Measurements from ENCODE around the gene WDR75. TPM values are rescaled to one million over a fixed set of nuclear protein-coding genes. Genes with fewer than 3 reads are reported as not detected.
A peak's percentile ranks its signal among the peaks of the same experiment; 100 is the strongest.

Gene WDR75
- total RNA-seq, 1 experiment from 2014 or later: 18.5 TPM

DNA sequence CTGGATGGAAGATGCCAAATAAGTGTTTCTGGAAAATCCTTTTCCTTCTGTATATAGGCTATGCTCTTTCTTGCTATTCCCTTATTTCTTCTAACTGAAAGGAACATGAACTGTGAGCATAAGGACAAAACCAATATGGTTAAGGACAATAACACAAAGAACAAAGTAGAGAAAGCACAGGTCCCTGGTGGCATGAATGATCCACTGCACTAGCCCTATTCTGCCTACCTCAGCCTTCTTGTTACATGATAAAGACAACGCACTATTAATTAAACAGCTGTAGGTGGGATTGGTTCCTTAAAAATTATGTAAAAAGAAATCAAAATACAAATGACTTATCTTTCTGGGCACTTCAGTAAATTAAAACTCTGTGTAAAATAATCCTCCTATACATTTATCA is 1.9 kb upstream of the WDR75 start:
- ChIA-PET CTCF (interaction anchor here (0.6 kb wide), 1 partner anchor 325 kb away, joined by 5 read pairs; no protein-coding TSS in a partner anchor), POLR2A (ENCODE audit: unreplicated experiment) (no interaction called here)
- H3K4me1 ChIP-seq (replicated peaks; ENCODE audit: insufficient read depth): peaks cover 15% of the 10 kb centered on the region
- no peak overlapping the region for H3K27ac ChIP-seq
- H4K20me1 ChIP-seq (ENCODE audit: insufficient read depth): no peaks in the 10 kb centered on the region
- intact Hi-C loops (cut with micrococcal nuclease; ENCODE audit: unreplicated experiment): no loop called here
- no TSS peak for BruUV-seq (replicated peaks)
- peaks cover 30% of the 10 kb centered on the region for H3K79me2 ChIP-seq (ENCODE audit: low read depth)
- H3F3A ChIP-seq (ENCODE audit: insufficient read depth, low read depth): no peaks in the 10 kb centered on the region
- TF ChIP-seq, protein P1, sequence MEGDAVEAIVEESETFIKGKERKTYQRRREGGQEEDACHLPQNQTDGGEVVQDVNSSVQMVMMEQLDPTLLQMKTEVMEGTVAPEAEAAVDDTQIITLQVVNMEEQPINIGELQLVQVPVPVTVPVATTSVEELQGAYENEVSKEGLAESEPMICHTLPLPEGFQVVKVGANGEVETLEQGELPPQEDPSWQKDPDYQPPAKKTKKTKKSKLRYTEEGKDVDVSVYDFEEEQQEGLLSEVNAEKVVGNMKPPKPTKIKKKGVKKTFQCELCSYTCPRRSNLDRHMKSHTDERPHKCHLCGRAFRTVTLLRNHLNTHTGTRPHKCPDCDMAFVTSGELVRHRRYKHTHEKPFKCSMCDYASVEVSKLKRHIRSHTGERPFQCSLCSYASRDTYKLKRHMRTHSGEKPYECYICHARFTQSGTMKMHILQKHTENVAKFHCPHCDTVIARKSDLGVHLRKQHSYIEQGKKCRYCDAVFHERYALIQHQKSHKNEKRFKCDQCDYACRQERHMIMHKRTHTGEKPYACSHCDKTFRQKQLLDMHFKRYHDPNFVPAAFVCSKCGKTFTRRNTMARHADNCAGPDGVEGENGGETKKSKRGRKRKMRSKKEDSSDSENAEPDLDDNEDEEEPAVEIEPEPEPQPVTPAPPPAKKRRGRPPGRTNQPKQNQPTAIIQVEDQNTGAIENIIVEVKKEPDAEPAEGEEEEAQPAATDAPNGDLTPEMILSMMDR (conservative IDR thresholded peaks at IDR 0.05): no peak
- TF ChIP-seq EZH2 (IDR thresholded peaks at IDR 0.05; ENCODE audit: low read depth): no peak
- no peak overlapping the region for H2AFZ ChIP-seq
- H3K4me3 ChIP-seq: no peak overlapping the region; the same call in 1 of the 2 replicates
- H3K27me3 ChIP-seq (ENCODE audit: insufficient read depth, low read depth): no peaks in the 10 kb centered on the region
- H3K4me2 ChIP-seq: no peak overlapping the region
- no peak for DNase-seq
- no peaks in the 10 kb centered on the region for H3K36me3 ChIP-seq (ENCODE audit: low read depth)
- H3K9me2 ChIP-seq (ENCODE audit: insufficient read depth): no peaks in the 10 kb centered on the region
- H3K9me3 ChIP-seq (ENCODE audit: insufficient read depth, low read depth): no peaks in the 10 kb centered on the region

DNA sequence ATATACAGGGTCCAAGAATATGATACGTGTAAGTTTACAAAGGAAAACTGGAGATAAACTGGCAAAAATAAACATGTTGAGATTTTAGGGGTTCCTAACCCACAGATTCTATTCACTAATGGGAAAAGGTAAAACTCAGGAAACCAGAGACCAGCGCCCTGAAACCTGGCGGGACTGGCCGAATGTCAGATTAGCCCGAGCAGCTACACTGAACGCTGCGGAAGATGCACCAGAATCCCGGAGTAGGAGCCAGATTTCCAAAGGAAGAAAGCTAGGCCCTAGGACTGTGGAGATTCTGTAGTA is 679 bp upstream of the WDR75 start:
- Histone ChIP-seq H3F3A (ENCODE audit: insufficient read depth, low read depth) (no peaks in the 10 kb centered on the region), H3K4me1 (replicated peaks; ENCODE audit: insufficient read depth) (peaks cover 15% of the 10 kb centered on the region), H3K36me3 (ENCODE audit: low read depth) (no peaks in the 10 kb centered on the region), H3K27ac (peak overlapping the region; percentile 73), H3K9me3 (ENCODE audit: insufficient read depth, low read depth) (no peaks in the 10 kb centered on the region), H3K27me3 (ENCODE audit: insufficient read depth, low read depth) (no peaks in the 10 kb centered on the region), H2AFZ (peak overlapping the region; percentile 96), H3K9me2 (ENCODE audit: insufficient read depth) (no peaks in the 10 kb centered on the region), H4K20me1 (ENCODE audit: insufficient read depth) (no peaks in the 10 kb centered on the region), H3K79me2 (ENCODE audit: low read depth) (peaks cover 41% of the 10 kb centered on the region), H3K4me3 (peak overlapping the region; percentile 95), H3K4me2 (peak overlapping the region; percentile 87)
- POLR2A ChIA-PET (ENCODE audit: unreplicated experiment): interaction anchor here (0.6 kb wide), 3 partner anchors 142 to 1458 kb away, joined by 3 to 4 read pairs (median 3); no protein-coding TSS in a partner anchor
- CTCF ChIA-PET: no interaction called here
- intact Hi-C loops (cut with micrococcal nuclease; ENCODE audit: unreplicated experiment): no loop called here
- TF ChIP-seq, protein P1 (conservative IDR thresholded peaks at IDR 0.05): no peak
- TF ChIP-seq EZH2 (IDR thresholded peaks at IDR 0.05; ENCODE audit: low read depth): no peak
- TSS peak; percentile 94 for BruUV-seq (replicated peaks)
- DNase-seq: no peak

DNA sequence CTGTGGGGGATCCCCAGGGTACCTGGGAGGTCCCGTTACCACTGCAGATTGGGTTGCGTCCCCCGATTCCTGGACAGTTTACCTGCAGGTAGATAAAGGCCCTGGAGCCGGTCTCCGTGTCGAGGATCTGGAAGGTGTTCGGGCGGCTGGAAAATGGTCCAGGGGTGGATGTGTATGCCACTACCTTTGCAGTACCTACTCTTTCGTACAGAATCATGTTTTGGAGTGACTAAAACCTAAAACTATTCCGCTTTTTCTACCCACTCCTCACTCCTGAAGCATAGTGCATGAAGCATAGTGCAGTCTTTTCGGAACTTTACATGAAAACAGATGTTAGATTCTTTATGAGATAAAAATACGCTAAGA is 418 bp downstream of the WDR75 start:
- peak overlapping the region; percentile 96 for H2AFZ ChIP-seq
- no peaks in the 10 kb centered on the region for H3K36me3 ChIP-seq (ENCODE audit: low read depth)
- H3F3A ChIP-seq (ENCODE audit: insufficient read depth, low read depth): no peaks in the 10 kb centered on the region
- H3K9me2 ChIP-seq (ENCODE audit: insufficient read depth): no peaks in the 10 kb centered on the region
- BruUV-seq (replicated peaks): TSS peak; percentile 81
- H3K27ac ChIP-seq: peak overlapping the region; percentile 73
- POLR2A ChIA-PET (ENCODE audit: unreplicated experiment): interaction anchor here (0.7 kb wide), 1 partner anchor 472 kb away, joined by 17 read pairs; no protein-coding TSS in a partner anchor
- CTCF ChIA-PET: no interaction called here
- intact Hi-C loops (cut with micrococcal nuclease; ENCODE audit: unreplicated experiment): loop anchor here (1.0 kb wide), 1 partner anchor 322 kb away; no protein-coding TSS in a partner anchor
- no peaks in the 10 kb centered on the region for H4K20me1 ChIP-seq (ENCODE audit: insufficient read depth)
- H3K9me3 ChIP-seq (ENCODE audit: insufficient read depth, low read depth): no peaks in the 10 kb centered on the region
- H3K4me2 ChIP-seq: peak overlapping the region; percentile 87
- peak overlapping the region; percentile 95 for H3K4me3 ChIP-seq
- no peak for DNase-seq
- H3K79me2 ChIP-seq (ENCODE audit: low read depth): peaks cover 52% of the 10 kb centered on the region
- TF ChIP-seq, protein P1 (conservative IDR thresholded peaks at IDR 0.05): no peak
- no peak for TF ChIP-seq EZH2 (IDR thresholded peaks at IDR 0.05; ENCODE audit: low read depth)
- peaks cover 15% of the 10 kb centered on the region for H3K4me1 ChIP-seq (replicated peaks; ENCODE audit: insufficient read depth)
- no peaks in the 10 kb centered on the region for H3K27me3 ChIP-seq (ENCODE audit: insufficient read depth, low read depth)
